ENCODE results near the gene BTG1. TPM values are rescaled to one million over a fixed set of nuclear protein-coding genes. Genes with fewer than 3 reads are reported as not detected.

Gene BTG1
- total and polyA plus RNA-seq, 2 of the 8 experiments (the other 6 are each of a cell fraction or from before 2014, with no cell fraction given), result 17.1 to 32.7 TPM

- no peak for TF ChIP-seq TAF1 (IDR thresholded peaks at IDR 0.05; ENCODE audit: low read depth, low read length)
- no peak for TF ChIP-seq SAP30 (IDR thresholded peaks at IDR 0.05; ENCODE audit: insufficient read depth, insufficient replicate concordance, low read length)
- TF ChIP-seq CBX8 (IDR thresholded peaks at IDR 0.05; ENCODE audit: borderline replicate concordance, low read depth, low read length), result no peak
- no peak for TF ChIP-seq TEAD4 (IDR thresholded peaks at IDR 0.05; ENCODE audit: low read depth, low read length)
- no peak for TF ChIP-seq CHD1 (IDR thresholded peaks at IDR 0.05; ENCODE audit: low read depth, low read length)
These were observed 11.6 kb downstream of the BTG1 start (continued) for GRCh38 chr12:92133795-92134637.
